ENCODE data around the gene SHFL.
A peak's percentile ranks its signal among the peaks of the same experiment; 100 is the strongest.

SHFL gene

DNA sequence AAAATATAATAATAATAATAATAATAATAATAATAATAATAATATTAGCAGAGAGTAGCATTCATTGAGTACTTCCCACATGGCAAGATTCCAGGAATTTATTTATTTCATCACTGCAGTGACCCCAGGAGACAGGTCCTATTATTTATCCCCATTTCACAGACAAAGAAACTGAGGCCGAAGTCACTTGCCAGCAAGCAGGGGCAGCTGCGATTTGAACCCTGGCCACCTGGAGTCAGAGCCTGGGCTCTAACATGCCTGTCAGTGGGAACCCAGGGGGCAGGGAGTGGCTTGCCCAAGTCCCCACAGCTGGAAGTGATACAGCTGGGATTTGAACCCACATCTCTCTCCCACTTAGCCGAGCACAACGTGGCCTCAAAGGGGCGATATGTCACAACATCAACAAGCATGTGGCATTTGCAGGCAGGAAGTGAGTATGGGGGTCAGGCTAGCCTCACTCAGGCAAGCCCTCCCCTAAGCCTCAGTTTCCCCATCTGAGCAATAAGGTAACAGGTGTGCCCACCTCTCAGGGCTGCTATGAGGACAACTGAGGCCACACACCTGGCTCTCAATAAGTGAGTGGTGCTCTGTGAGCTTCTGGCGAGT, 2.9 kb downstream of the SHFL start:
- DNase-seq = no peak

DNA sequence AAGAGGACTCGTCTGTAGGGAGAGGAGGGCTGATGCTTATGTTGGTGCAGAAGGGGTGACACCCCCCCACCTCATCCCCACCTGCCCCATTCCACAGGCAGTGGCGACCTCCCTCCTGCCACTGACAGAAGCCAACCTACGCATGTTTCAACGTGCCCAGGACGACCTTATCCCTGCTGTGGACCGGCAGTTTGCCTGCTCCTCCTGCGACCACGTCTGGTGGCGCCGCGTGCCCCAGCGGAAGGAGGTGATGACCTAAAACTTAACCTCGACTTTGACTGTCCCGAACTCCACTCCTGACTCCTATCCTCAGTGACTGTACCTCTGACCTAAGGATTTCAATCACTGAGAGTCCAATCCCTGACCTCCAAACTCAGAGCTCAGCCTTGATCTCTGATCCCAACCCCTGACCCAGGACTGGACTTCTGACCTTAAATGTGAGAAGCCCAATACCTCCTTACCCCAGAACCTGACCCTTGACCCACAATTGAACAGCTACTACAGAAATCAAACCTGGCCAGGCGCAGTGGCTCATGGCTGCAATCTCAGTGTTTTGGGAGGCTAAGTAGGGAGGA, 3.8 kb downstream of the SHFL start:
- DNase-seq = no peak

DNA sequence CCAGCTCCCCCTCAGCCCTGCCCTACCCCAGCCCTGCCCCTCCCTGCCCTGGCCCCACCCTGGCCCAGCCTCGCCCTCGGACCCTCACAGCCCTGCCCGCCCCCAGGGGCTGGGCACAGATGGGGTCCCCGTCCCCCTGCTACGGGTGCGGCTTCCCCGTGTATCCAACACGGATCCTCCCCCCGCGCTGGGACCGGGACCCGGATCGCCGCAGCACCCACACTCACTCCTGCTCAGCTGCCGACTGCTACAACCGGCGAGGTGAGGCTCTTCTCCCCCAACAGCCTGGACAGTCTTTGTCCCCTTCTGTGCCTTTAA, 5.2 kb downstream of the SHFL start:
- no peak for DNase-seq

- DNase-seq = no peak
Observed at GRCh38 chr19:10091895-10092641, 6.0 kb downstream of the SHFL start.

- DNase-seq = no peak
Observed at GRCh38 chr19:10092648-10093294, 6.7 kb downstream of the SHFL start.

GRCh38 chr19:10093295-10094186, 7.4 kb downstream of the SHFL start:
- no peak for DNase-seq

GRCh38 chr19:10095622-10095947, 9.5 kb downstream of the SHFL start:
- no peak for DNase-seq

- peak; percentile 95 for DNase-seq
Observed at GRCh38 chr19:10095948-10096614, 10.0 kb downstream of the SHFL start.

DNA sequence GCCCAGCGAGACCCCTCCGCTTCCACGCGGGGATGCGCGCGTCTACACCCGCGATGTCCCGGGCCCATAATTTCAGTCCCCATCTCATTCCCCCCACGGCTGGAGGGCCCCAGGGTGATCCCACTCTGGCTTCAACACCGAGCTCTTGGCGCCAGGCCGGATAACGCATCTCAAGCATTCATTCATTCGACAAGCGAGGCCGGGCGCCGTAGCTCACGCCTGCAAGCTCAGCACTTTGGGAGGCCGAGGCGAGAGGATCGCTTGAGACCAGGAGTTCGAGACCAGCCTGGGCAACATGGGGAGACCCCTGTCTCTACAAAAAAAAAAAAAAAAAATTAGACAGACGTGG, 10.5 kb downstream of the SHFL start:
- DNase-seq = no peak

GRCh38 chr19:10100163-10100785, 14.2 kb downstream of the SHFL start:
- DNase-seq = no peak

DNA sequence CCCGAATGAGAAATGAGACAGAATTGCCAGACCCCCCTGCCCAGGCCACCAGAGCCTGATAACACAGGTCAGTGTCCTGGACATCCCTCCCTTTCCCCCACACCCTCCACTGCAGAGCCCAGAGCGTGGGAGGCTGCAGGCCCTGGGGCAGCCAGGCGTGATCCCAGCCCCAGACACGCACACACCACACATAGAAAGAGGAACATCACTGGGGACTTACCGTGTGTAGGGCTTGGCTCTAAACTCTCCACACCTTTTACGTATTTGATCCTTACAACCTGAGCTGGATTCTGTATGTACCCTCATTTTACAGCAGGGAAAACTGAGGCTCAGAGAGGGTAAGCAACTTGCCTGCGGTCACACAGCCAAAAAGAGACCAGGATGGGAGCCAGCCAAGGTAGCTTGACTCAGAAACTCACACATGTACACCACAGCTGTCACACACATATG, 16.7 kb downstream of the SHFL start:
- DNase-seq = no peak

GRCh38 chr19:10104130-10104513, 18.0 kb downstream of the SHFL start:
- no peak for DNase-seq

DNA sequence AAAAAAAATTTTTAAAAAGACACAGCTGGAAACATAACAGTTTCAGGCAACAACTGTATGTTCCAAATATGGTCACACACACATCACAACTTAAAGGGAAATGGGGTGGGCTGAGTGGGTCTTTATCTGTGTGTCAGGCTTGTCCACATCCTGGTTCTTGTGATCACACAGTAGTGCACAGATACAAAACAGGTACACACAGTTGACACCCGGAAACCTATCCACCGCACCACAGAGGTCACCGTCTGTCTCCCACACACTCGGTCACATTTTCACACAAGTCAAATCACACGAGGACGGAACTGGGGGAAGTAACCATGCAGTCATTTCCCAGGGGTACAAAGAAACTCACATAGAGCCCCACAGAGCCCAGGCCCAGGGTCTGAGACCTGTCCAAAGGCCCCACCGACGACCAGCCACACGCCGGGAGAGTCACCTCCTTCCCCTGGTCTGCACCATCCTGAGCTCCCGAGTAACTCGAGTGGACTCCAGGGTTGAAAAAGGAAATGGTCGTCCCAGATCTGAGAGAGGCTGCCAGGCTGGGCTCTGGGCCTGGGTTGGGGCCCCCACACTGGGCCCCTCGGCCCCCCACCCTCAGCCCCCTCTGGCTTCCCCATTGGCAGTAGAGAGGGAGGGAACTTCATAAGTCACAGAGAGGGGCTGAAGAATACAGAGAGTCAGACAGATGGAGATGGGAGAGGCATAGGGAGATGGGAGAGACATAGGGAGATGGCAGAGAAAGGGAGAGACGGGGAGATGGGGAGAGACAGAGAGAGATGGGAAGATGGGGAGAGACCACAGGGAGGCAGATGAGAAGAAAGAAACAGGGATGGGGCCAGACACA, 18.8 kb downstream of the SHFL start:
- peak; percentile 87 for DNase-seq

DNA sequence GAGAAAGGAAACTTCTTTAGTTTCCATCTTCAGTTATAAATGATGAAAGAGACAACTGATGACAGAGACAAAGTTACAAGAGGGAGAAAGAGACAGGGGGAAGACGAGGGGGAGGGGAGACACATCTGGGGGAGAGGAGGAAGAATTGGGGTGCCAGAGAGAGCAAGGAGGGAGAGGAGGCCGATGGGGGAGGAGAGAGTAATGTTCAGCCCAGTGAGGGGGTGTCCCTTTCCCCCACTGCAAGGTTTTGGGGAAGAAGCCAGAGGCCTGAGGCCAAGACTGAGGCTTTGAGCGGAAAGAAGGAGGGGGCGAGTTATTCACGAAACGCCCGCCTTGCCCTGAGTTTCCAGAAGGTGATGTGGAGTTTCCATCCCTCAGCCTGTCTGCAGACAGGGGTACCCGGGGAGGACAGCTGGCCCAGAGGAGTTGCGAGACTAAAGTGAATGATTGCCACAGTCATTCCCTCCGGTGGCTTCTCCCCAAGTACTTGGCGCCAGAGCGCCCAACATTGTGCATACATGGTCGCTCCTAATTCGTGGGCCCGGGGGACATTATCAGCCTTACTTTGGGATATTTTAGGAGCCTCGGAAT, 19.5 kb downstream of the SHFL start:
- peak; percentile 73 for DNase-seq

DNA sequence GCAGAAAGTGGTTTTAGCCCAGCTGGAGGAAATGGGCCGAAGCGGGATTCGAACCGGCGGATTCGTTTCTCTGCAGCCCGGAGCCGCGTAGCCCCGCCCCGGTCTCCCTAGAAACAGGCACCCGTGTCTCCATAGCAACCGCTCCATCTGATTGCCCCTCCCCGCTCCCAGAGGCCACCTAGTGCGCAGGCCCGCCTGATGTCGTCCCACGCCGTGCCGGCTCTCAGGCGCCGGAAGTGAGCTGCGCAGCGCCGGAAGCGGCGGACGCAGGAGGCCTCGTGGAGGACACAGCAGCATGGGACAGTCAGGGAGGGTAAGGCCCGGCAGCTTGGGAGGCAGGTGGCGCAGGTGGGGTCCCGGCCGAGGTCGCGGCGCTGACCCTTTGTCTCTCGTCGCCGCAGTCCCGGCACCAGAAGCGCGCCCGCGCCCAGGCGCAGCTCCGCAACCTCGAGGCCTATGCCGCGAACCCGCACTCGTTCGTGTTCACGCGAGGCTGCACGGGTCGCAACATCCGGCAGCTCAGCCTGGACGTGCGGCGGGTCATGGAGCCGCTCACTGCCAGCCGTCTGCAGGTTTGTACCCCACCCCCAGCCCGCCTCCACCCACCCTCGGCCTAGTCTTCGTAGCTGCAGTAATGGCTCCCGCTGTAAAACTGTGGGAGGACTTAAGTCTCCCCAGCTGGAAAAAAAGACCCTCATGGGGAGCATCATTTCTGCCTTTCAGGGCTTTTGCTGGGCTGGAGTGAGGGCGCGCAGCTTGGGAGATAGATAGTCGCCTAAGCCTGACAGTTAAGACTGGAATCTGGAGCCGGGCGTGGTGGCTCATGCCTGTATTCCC, 20.2 kb downstream of the SHFL start, which contains the start of gene PPAN:
TSS of gene PPAN (plus strand) at position 263 of the 837 bp plus-strand sequence. CDS start at position 296, 33 bp downstream.
- peak; percentile 99 for DNase-seq

DNA sequence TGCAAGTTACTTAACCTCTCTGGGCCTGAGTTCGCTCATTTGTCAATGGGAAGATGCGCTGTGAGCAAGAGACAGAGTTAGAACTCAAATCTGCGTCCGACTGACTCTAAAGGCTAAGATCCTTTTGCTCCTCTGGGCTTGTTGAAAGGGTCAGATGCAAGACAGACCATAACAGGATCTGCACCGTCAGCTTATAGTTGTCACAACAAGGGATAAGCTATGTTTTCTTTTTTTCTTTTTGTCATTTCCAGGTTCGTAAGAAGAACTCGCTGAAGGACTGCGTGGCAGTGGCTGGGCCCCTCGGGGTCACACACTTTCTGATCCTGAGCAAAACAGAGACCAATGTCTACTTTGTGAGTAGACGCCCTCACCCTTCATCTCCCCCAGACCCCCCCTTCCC, 21.1 kb downstream of the SHFL start:
- DNase-seq = no peak

DNA sequence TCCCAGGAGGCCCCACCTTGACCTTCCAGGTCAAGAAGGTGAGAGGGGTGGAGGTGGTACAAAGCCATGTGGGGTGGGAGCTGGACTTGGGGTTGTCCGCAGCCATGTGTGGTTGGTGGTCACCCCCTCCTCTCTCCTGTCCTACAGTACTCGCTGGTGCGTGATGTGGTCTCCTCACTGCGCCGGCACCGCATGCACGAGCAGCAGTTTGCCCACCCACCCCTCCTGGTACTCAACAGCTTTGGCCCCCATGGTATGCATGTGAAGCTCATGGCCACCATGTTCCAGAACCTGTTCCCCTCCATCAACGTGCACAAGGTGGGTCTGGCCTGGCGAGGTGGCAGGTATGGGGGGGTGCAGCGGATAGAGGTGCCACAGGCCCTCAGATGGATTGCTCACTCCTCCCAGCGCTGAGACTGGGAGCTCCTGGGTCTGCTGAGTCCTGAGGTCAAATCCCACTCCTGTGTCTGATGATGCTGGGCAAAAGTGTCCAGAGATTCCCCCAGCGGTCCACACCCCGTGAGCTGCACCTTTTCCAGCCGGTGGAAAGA, 21.8 kb downstream of the SHFL start:
- DNase-seq = no peak

- DNase-seq = no peak
Observed at GRCh38 chr19:10109528-10109927, 23.4 kb downstream of the SHFL start.
